HG03135 (cell line): Measurements from ENCODE around the gene XIRP1.
"Not testable (repeated sequence)": the region's sequence is repeated elsewhere in the genome, so short reads cannot be mapped to it uniquely, and the experiment has no call there.

Experiments
- ATAC-seq: cut with Tn5 transposase; IDR thresholded peaks from one replicate; pipeline ENCODE4 v1.9.1; 2021; ENCODE audit warnings: mild to moderate bottlenecking, moderate library complexity; ENCODE audit not compliant: unreplicated experiment

XIRP1 gene, protein sequence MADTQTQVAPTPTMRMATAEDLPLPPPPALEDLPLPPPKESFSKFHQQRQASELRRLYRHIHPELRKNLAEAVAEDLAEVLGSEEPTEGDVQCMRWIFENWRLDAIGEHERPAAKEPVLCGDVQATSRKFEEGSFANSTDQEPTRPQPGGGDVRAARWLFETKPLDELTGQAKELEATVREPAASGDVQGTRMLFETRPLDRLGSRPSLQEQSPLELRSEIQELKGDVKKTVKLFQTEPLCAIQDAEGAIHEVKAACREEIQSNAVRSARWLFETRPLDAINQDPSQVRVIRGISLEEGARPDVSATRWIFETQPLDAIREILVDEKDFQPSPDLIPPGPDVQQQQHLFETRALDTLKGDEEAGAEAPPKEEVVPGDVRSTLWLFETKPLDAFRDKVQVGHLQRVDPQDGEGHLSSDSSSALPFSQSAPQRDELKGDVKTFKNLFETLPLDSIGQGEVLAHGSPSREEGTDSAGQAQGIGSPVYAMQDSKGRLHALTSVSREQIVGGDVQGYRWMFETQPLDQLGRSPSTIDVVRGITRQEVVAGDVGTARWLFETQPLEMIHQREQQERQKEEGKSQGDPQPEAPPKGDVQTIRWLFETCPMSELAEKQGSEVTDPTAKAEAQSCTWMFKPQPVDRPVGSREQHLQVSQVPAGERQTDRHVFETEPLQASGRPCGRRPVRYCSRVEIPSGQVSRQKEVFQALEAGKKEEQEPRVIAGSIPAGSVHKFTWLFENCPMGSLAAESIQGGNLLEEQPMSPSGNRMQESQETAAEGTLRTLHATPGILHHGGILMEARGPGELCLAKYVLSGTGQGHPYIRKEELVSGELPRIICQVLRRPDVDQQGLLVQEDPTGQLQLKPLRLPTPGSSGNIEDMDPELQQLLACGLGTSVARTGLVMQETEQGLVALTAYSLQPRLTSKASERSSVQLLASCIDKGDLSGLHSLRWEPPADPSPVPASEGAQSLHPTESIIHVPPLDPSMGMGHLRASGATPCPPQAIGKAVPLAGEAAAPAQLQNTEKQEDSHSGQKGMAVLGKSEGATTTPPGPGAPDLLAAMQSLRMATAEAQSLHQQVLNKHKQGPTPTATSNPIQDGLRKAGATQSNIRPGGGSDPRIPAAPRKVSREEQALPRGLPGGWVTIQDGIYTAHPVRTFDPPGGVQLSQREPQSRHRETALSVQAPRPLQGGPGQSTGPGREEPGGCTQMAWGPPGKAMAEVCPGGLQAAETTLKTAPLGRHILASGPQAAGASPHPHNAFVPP (N-terminal part only)

DNA sequence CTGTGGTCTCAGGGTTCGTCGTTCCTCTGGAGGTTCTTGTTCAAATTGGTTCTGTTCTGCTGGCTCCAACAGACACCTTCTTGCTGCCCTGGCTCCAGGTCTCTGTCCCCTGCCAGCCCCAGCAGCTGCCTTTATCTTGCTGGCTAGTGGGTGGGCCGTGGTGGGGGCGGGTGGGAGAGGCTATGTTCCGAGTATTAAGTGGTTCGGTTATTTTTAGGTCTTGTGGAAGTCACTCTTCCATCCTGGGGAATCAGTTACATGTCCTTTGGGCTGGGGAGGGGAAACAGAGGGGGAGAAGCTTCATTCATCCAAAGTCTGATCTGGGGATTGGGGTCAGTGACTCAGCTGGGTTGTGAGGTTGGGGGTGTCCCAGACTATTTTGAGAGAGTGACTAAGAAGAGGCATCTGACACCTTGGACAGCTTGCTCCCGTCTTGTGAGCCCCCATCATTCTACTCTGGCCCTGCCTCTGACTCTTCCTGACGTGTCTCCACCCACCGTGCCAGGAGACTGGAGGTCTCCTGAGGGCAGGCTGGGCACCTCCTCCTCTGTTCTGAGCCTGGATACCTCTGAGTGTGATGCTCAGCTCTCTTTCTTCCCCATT, at the start of gene XIRP1:
XIRP1 (minus strand) TSS at position 106 of the 603 bp plus-strand sequence. CDS start 3,150 bp downstream, outside the sequence.
- no peak for ATAC-seq

DNA sequence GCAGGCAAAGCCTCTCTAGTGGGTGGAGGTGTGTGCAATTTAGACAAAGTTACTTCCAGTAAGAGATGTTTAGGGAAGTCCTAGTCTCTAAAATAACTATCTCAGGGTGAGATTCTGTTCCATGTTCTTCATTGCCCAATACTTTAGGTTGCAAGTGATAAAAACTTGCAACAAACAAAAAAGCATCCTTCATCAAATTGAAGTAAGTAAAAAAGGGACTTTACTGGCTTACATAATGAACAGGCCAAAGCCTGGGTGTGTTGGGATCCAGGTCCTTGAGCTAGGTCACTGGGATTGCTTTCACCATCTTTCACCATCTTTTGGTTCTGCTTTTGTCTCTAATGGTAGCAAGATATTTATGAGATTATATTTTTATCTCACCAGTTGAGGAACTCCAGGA, 49.2 kb upstream of the XIRP1 start:
- no peak for ATAC-seq

DNA sequence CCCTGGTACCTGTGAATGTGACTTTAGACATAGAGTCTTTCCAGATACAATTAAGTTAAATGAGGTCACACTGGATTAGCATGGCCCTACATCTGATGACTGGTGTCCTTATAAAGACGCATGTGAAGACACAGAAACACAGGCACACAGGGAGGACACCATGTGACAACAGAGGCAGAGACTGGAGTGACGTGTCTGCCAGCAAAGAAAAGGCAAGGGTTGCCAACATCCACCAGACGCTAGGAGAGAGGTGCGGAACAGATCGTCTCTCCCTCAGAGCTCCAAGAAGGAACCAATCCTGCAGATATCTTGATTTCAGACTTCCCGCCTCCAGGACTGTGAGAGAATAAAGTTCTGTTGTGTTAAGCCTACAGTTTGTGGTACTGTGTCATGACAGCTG, 44.6 kb upstream of the XIRP1 start:
- no peak for ATAC-seq

DNA sequence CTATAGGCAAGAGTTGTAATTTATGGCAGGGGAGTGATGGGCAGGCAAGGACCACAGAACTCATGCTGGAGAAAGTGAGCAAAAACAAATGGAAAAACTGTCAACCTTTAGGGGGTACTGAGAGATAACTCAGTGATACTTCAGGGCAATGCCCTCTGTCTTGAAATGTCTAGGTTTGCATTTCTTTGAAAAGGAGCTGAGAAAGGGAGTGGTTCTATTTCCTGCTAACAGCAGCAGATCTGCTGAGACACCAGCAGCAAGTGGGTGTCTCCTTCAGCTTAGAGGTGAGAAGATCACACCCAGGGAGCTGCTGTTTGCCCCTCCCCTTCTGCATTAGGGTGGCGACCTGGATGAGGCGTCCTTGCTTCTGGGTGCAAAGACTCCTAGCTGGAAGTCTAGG, 42.3 kb upstream of the XIRP1 start:
- ATAC-seq = no peak

DNA sequence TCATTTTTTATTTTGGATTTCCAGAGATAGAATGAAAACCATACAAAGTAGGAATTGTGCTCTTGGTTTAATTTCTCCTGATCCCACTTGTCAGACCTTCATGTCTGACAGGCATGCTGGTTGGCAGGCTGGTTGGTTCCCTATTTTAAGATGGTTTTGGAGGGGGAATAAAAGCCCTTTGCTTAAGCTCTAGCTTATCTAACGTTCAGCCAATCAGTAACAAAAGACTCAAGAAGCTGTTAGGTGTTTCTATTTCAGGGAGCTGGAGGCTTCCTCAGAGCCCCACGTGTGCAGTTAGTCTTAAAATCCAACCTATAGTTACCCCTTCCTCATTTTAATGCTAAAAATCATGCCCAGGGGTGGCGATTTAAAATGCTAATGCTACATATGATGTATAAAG, 40.5 kb upstream of the XIRP1 start:
- no peak for ATAC-seq

DNA sequence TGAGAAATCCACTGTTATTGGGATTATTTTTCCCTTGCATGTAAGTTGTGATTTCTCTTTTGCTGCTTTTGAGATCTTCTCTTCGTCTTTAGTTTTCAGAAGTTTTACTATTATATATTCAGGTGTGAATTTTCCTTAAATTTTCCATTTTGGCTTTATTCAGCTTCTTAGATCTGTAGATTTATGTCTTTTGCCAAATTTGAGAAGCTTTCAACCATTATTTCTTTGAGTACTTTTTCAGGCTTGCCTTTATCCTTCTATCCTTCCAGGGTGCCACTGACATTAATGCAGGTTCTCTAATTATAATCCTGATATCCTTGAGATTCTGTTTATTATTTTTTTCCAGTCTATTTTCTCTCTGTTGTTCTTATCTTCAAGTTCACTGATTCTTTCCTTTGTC, 38.1 kb upstream of the XIRP1 start:
- ATAC-seq = no peak

DNA sequence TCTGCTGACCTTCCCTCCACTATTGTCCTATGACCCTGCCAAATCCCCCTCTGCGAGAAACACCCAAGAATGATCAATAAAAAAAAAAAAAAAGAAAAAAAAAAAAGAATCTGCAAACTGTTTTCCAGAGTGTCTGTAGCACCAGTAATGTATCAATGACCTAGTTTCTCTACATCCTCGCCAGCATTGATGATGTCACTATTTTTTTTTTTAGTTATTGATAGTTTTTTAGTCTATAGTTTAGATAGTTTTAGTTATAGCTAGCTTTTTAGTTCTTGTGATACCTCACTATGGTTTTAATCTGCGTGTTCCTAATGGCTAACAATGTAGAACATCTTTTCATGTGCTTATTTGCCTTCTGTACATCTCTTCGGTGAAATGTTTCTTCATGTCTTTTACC, 36.1 kb upstream of the XIRP1 start:
- ATAC-seq = no peak

DNA sequence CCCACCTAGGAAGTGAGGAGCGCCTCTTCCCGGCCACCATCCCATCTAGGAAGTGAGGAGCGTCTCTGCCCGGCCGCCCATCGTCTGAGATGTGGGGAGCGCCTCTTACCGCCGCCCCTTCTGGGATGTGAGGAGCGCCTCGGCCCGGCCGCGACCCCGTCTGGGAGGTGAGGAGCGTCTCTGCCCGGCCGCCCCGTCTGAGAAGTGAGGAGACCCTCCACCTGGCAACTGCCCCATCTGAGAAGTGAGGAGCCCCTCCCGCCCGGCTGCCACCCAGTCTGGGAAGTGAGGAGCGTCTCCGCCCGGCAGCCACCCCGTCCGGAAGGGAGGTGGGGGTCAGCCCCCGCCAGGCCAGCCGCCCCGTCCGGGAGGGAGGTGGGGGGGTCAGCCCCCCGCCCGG, 35.2 kb upstream of the XIRP1 start:
- ATAC-seq = not testable (repeated sequence)

DNA sequence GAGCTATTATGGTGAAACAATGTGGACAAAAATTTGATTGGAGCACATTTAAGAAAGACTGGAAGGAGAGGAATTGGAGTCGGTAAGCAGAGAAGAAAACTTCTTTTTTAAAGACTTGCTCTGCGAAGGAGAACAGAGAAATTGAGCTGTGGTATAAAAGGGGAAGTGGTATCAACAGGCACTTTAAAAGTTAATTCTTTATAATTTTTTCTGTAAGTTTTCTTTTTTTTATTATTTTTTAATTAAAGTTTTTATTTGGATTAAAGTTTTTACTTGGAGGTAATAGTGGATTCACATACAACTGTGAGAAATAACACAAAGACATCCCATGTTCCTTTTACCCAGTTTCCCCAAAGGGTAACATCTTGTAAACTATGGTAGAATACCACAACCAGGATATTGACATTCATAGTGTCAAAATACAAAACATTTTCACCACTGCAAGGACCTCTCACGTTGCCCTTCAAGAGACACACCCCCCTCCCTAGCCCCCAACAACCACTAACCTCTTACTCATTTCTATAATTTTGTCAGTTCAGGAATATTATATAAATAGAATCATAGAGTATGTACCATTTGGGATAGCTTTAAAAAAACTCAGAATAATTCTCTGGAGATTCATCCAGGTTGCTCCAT, 33.8 kb upstream of the XIRP1 start:
- peak; percentile 74 for ATAC-seq

DNA sequence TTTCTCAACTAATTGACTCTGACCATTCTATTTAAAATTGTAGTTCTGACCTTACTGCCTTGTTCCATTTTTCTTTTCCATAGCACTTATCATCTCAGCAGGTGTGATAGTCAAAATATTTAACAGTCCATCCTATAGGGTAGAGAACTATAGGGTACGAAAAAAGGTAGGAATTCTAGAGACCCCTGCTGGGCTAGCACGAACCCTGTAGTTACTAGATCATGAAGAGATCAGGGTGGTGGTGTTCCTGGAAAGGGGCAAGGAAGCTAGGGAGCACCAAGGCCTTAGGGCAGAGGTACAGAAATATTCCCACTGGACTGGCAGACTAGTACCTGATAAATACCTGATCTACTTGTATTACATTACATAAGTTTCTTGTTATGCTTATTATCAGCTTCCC, 31.9 kb upstream of the XIRP1 start:
- no peak for ATAC-seq

DNA sequence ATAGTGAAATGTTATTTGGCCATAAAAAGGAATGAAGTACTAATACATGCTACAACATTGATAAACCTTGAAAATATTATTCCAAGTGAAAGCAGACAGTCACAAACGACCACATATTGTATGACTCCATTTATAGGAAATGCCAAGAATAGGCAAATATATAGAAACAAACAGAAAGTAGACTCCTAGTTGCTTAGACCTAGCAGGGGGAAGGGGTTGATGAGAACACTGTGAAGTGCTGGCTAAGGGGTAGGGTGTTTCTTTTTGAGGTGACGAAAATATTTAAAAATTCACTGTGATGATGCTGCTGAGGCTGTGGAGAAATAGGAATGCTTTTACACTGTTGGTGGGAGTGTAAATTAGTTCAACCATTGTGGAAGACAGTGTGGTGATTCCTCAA, 30.5 kb upstream of the XIRP1 start:
- no peak for ATAC-seq

DNA sequence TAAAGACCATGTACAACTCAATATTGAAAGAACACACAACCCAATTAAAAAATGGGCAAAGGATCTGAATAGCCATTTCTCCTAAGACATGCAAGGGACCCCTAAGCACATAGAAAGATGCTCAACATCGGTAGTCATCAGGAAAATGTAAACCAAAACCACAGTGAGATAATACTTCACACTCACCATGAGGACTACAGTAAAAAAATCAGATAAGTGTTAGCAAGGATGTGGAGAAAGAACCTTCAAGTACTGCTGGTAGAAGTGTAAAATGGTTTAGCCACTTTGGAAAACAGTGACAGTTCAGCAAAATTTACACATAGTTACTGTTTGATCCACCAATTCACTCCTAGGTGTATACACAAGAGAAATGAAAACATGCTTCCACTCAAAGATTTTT, 30.1 kb upstream of the XIRP1 start:
- ATAC-seq = no peak

DNA sequence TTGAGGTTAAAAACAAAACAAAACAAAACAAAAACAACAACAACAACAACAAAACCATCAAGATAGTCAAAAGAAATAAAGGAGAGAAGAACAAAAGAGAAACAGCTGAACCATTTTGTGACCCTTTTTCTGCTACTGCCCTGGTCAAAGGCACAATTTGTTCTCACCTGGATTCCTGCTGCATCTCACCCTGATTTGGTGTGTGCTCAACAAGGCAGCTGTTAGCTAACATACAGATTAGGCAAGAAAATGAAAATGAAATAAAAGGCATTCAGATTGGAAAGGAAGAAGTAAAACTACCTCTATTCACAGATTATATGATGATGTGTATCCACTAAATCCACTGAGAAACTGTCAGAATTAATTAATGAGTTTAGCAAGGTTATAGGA, 28.7 kb upstream of the XIRP1 start:
- ATAC-seq = no peak

DNA sequence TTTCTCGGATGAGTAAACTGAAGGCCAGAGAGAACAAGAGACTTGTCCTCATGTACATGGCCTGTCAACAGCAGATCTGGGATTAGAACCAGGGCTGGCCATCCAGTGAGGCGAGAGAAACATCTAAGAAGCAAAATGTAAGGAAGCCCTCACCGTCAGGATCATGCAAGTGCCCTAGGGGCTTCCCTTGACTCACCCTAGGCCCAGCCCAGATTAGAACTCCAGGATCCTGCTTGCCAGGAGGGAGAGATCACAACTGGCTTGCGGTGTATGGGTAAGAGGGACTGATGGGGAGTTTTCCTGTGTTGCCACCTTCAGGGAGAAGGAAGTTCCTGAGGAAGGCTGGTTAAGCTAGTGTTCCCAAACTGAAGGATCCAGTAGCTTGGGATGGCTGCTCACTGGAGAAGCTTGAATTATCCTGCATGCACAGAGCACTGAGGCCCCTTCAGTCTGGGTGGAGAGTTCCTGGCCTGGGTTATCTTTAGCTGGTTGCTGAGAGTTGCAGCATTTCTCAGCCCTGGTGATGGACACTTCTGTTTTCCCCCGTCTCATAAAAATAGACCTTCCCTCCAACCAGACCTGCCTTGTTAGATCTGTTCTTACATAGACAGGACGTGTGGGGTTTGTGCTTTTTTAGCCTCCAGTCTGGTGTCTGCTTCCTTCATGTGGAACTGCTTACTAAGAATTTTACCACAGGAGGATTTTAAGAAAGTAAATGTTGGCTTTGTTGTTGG, 28.2 kb upstream of the XIRP1 start:
- ATAC-seq = no peak

DNA sequence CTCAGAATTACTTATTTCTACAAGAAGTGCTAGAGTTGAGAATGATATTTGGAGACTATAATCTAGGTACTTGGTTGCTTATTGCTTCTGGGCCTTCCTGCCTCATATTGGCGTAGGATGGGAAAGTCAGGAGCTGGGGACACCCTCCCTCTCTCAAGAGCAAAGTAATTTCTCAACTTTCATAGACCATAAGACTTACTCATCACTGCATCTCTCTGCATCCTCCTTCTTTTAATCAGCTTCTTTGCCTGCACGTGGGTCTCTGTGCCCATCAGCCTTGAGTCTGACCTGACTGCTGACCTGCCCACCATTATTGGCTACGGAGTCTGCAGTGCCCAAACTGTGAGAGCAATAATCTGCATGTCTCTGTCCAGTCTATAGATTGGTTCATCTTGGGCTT, 27.3 kb upstream of the XIRP1 start:
- no peak for ATAC-seq

DNA sequence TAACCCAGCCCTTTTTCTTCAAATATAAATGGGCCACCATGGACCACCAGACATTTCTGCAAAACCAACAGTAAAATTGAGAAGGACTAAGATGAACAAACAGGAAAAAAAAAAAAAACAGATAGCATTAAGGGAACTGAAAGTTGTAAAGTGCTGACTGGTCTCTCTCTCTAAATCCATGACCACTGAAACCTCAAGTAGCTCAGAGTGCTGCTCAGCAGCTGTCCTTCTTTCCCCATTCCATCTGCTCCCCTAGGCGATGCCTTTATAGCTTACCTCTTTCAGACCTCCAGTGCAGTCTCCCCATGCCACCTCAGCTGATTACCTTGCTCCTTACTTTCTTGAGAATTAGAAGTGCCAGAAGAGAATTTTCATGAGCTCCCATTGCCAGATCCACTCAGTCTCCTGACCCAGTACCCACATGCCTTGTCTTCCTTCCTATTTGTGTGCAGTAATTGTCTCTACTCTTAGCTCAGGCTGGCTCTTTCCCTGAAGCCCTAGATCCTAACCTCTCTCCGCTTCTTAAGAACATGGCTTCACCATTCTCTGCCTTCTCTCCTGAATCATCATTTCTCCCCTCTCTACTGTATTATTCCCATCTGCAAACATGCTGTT, 23.9 kb upstream of the XIRP1 start:
- ATAC-seq = peak; percentile 97

DNA sequence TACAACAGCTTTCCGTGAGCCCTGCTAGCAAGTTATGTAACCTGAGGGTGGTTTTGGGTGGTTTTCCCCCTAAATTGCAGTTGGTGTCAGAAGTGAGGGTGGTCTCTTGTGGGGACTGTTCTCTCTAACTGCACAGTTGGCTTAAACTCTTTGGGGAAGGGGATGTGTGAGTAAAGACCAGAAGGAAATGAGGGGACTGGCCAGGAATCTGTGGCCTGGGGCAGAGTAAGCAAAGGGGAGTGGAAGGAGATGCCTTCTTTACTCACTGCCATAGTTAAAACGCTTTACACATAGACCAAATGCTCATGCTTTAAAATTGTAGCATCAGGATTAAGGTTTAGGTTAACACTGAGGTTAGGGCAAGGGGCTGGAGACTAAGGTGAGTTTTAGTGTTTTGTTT, 21.2 kb upstream of the XIRP1 start:
- ATAC-seq = no peak

DNA sequence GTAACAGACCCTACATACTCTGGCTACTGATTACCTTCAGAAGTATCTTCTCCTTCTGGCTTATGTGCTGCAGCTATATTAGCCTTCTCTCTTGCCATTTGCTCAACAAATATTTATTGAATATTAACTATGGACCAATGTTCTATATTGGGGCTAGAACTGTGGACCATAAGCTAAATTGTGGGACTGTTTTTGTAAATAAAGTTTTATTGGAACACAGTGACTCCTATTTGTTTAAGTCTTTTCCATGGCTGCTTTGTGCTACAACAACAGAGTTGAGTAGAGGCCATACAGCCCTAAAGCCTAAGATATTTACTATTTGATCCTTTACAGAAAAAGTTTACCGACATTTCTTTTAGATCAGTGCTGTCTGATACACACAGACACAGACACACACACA, 20.3 kb upstream of the XIRP1 start:
- no peak for ATAC-seq
